ENCODE data around the gene PARD3B. TPM values are rescaled to one million over a fixed set of nuclear protein-coding genes. Genes with fewer than 3 reads are reported as not detected.
A peak's percentile ranks its signal among the peaks of the same experiment; 100 is the strongest.

Gene PARD3B
- total and polyA plus RNA-seq, 2 of the 8 experiments (the other 6 are each of a cell fraction or from before 2014, with no cell fraction given): 1.2 to 5.7 TPM

DNA sequence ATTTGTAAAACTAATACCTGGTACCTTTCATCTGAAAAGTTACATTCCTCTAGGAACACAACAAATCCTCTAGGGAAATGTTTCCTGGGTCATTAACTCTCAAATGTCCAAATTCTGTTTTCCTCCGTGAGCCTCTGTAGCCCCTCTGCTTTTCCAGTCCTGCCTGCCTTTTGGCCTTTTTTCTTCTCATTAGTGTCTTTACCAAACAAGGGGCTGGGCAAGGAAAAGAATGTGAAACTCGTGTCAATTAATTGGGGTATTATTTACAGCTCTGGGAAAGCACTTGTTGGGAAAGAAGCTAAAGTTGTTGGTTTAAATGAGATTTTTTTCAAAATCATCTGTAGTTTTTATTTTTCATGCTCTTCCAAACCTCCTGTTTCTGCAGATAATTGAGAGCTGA lies 938.9 kb downstream of the PARD3B start:
- Histone ChIP-seq H3K23me2 (ENCODE audit: low read depth, low read length) (no peaks in the 10 kb centered on the region), H2BK20ac (ENCODE audit: low read length) (no peak overlapping the region), H3K4me2 (ENCODE audit: insufficient read depth in 1 of 2, low read depth in 2 of 2, low read length in 2 of 2) (no peak overlapping the region), H3K9ac (replicated peaks in 1 of 4; ENCODE audit: extremely low read depth in 1 of 4, low read depth in 3 of 4, low read length in 3 of 4) (no peak overlapping the region), H3K9me3 (ENCODE audit: insufficient read depth in 2 of 2, low read depth in 1 of 2, low read length in 1 of 2) (no peaks in the 10 kb centered on the region), H3K18ac (ENCODE audit: extremely low read depth, low read length) (no peak overlapping the region), H2AFZ (ENCODE audit: low read length) (no peak overlapping the region), H3K4me3 (ENCODE audit: extremely low read depth in 1 of 4, insufficient read depth in 2 of 4, low read depth in 3 of 4, low read length in 4 of 4) (no peak overlapping the region), H4K5ac (ENCODE audit: insufficient read length, low read depth, low read length) (peak overlapping the region; percentile 48), H3K4ac (replicated peaks; ENCODE audit: insufficient read length, low read depth, low read length) (no peak overlapping the region), H3K27ac (ENCODE audit: low read depth, low read length) (no peak overlapping the region), H3K79me1 (ENCODE audit: low read depth, low read length) (no peaks in the 10 kb centered on the region), H2BK15ac (ENCODE audit: low read length) (no peak overlapping the region), H3K56ac (replicated peaks; ENCODE audit: insufficient read length, low read depth, low read length) (no peak overlapping the region), H2BK5ac (ENCODE audit: low read depth, low read length) (no peak overlapping the region), H2AK5ac (ENCODE audit: low read depth, low read length) (no peak overlapping the region), H3K23ac (ENCODE audit: insufficient read length) (no peak overlapping the region), H4K8ac (ENCODE audit: extremely low read depth, insufficient read depth, low read length) (no peak overlapping the region), H3K79me2 (ENCODE audit: control insufficient read depth in 1 of 2, insufficient read depth in 2 of 2, low read length in 2 of 2) (no peaks in the 10 kb centered on the region), H3K27me3 (replicated peaks in 1 of 4; ENCODE audit: control insufficient read depth in 3 of 4, extremely low read depth in 1 of 4, insufficient read depth in 3 of 4, low read length in 3 of 4) (no peaks in the 10 kb centered on the region), H3K14ac (ENCODE audit: insufficient read length) (no peak overlapping the region), H2BK120ac (replicated peaks; ENCODE audit: low read depth, low read length) (no peak overlapping the region), H4K20me1 (replicated peaks in 1 of 2; ENCODE audit: control insufficient read depth in 1 of 2, insufficient read depth in 2 of 2, low read length in 2 of 2) (no peaks in the 10 kb centered on the region), H3K36me3 (ENCODE audit: control insufficient read depth in 2 of 4, insufficient read depth in 4 of 4, low read length in 3 of 4) (no peaks in the 10 kb centered on the region), H3K4me1 (replicated peaks in 1 of 4; ENCODE audit: control insufficient read depth in 3 of 4, insufficient read depth in 4 of 4, low read length in 3 of 4) (peaks cover 11 to 32% (median 20%) of the 10 kb centered on the region in 4 experiments), H2BK12ac (ENCODE audit: low read depth, low read length) (no peak overlapping the region), H4K91ac (replicated peaks; ENCODE audit: insufficient read length, low read length) (no peak overlapping the region)
- FAIRE-seq (peak; percentile 7), DNase-seq (ENCODE audit: low read depth in 1 of 2, low spot score in 2 of 2) (no peak)
- ChIA-PET POLR2A (ENCODE audit: partially characterized antibody) (no interaction called here), CTCF (ENCODE audit: partially characterized antibody) (interaction anchor here (1.3 to 3.0 kb wide), 2 partner anchors 81 to 195 kb away, joined by 5 to 12 read pairs; no protein-coding TSS in a partner anchor)
- 26% methylated on average over 2 of the region's 2 CpGs; no CpG with 5 or more reads in 1 of the 2 experiments for WGBS, 2 experiments (ENCODE audit: extremely low coverage in 1 of 2, insufficient coverage in 1 of 2, insufficient read length in 1 of 2, insufficient replicate concordance in 2 of 2, low coverage in 1 of 2, low lambda C conversion rate in 2 of 2, missing lambda C conversion rate in 1 of 2)
- no peak for TF ChIP-seq SP4 (IDR thresholded peaks at IDR 0.05; ENCODE audit: low read length)
- TF ChIP-seq RNF2 (IDR thresholded peaks at IDR 0.05; ENCODE audit: borderline replicate concordance, low read depth, low read length, missing control alignments, poor library complexity, severe bottlenecking): no peak
- no peak for TF ChIP-seq RBBP5 (IDR thresholded peaks at IDR 0.05; ENCODE audit: borderline replicate concordance, low read depth, low read length)
- TF ChIP-seq JUND (IDR thresholded peaks at IDR 0.05; ENCODE audit: low read length): no peak
- TF ChIP-seq TEAD4 (IDR thresholded peaks at IDR 0.05; ENCODE audit: low read depth, low read length): no peak
- TF ChIP-seq CTCF (IDR thresholded peaks at IDR 0.05; ENCODE audit: control extremely low read depth in 1 of 3, insufficient read depth in 1 of 3, low read depth in 1 of 3, low read length in 3 of 3): no peak
- TF ChIP-seq KDM4A (IDR thresholded peaks at IDR 0.05; ENCODE audit: low read depth, low read length, severe bottlenecking): no peak
- no peak for TF ChIP-seq SP1 (IDR thresholded peaks at IDR 0.05; ENCODE audit: low read depth, low read length)
- no peak for TF ChIP-seq PHF8 (conservative IDR thresholded peaks at IDR 0.05; ENCODE audit: low read depth, low read length)

All from H1 (cell line).